ENCODE results near the gene FYN. TPM values are rescaled to one million over a fixed set of nuclear protein-coding genes. Genes with fewer than 3 reads are reported as not detected.
A peak's percentile ranks its signal among the peaks of the same experiment; 100 is the strongest.

Gene FYN
- total RNA-seq, 1 experiment from 2014 or later = 37.8 TPM

GRCh38 chr6:111808493-111808892, 64.8 kb downstream of the FYN start:
- TF ChIP-seq CTCF (IDR thresholded peaks at IDR 0.05; ENCODE audit: unreplicated experiment) = no peak
- no TSS peak for BruUV-seq (replicated peaks)
- Mint-ChIP-seq H3K36me3 (ENCODE audit: insufficient read depth, unreplicated experiment) (peaks cover 6% of the 10 kb centered on the region), H3K27me3 (ENCODE audit: insufficient read depth, unreplicated experiment) (no peaks in the 10 kb centered on the region), H3K4me3 (ENCODE audit: unreplicated experiment) (no peak overlapping the region), H3K27ac (ENCODE audit: low read depth, unreplicated experiment) (no peak overlapping the region), H3K4me1 (ENCODE audit: insufficient read depth, unreplicated experiment) (peaks cover 16% of the 10 kb centered on the region), H3K9me3 (ENCODE audit: unreplicated experiment) (no peaks in the 10 kb centered on the region)
- no peak for DNase-seq (ENCODE audit: unreplicated experiment)
- intact Hi-C loops (cut with micrococcal nuclease) = no loop called here
- CTCF ChIA-PET = no interaction called here
- POLR2A ChIA-PET = no interaction called here

DNA sequence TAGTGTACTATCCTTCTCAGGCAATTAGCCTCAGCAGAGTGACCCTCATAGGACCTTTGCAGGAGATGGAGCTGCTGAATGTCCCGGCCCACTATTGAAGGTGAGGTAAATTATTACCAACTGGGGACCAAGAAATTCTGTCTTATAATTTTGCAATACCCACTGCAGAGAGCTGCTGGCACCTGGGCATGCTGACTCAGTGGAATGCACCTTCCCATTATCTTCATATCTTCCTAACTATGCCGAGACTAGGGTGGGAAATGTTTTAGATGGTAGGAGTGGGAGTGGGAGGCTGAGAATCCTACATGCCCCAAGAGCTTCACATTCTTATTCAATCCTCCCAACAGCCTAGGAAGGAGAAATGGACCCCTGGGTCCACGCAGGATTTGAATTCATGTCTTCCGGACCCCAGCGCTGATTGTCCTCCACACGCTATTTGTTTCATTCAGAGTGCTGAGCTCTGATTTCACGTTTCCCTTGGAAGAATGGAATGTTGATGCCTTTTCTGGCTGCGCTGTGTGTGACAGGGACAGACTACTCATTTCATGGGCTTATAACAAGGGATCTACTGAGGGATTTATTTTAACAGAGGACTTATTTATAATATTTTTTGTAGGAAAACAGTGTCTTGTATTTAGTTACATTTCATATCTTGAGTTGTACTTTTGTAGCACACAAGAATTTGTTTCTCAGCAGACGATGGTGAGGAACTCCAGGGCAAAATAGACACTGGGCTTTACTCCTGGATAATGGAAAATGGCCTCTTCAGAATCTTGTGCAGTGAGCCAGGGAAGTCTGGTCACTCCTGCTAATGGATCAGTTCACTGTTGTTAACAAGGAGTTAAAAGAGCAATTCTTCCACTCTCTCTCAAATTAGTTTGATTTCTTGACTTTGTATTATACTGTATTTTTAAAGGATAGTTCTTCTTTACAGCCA, 66.4 kb downstream of the FYN start:
- DNase-seq (ENCODE audit: unreplicated experiment) = no peak
- Mint-ChIP-seq H3K4me1 (ENCODE audit: insufficient read depth, unreplicated experiment) (peaks cover 4% of the 10 kb centered on the region), H3K27me3 (ENCODE audit: insufficient read depth, unreplicated experiment) (no peaks in the 10 kb centered on the region), H3K27ac (ENCODE audit: low read depth, unreplicated experiment) (no peak overlapping the region), H3K4me3 (ENCODE audit: unreplicated experiment) (no peak overlapping the region), H3K36me3 (ENCODE audit: insufficient read depth, unreplicated experiment) (peaks cover 6% of the 10 kb centered on the region), H3K9me3 (ENCODE audit: unreplicated experiment) (no peaks in the 10 kb centered on the region)
- no peak for TF ChIP-seq CTCF (IDR thresholded peaks at IDR 0.05; ENCODE audit: unreplicated experiment)
- POLR2A ChIA-PET = interaction anchor here (0.6 kb wide), 1 partner anchor 240 kb away, joined by 3 read pairs; no protein-coding TSS in a partner anchor
- no TSS peak for BruUV-seq (replicated peaks)
- intact Hi-C loops (cut with micrococcal nuclease) = no loop called here
- CTCF ChIA-PET = interaction anchor here (0.5 to 1.1 kb wide), 3 partner anchors 17 to 394 kb away, joined by 3 to 4 read pairs (median 3); no protein-coding TSS in a partner anchor

- TF ChIP-seq CTCF (IDR thresholded peaks at IDR 0.05; ENCODE audit: unreplicated experiment) = no peak
- ChIA-PET POLR2A (interaction anchor here (0.6 to 0.8 kb wide), 2 partner anchors 8 to 240 kb away, joined by 3 read pairs; no protein-coding TSS in a partner anchor), CTCF (interaction anchor here (1.0 to 1.1 kb wide), 2 partner anchors 18 to 236 kb away, joined by 3 read pairs; no protein-coding TSS in a partner anchor)
- DNase-seq (ENCODE audit: unreplicated experiment) = no peak
- Mint-ChIP-seq H3K27me3 (ENCODE audit: insufficient read depth, unreplicated experiment) (no peaks in the 10 kb centered on the region), H3K4me1 (ENCODE audit: insufficient read depth, unreplicated experiment) (no peaks in the 10 kb centered on the region), H3K9me3 (ENCODE audit: unreplicated experiment) (no peaks in the 10 kb centered on the region), H3K4me3 (ENCODE audit: unreplicated experiment) (no peak overlapping the region), H3K27ac (ENCODE audit: low read depth, unreplicated experiment) (no peak overlapping the region), H3K36me3 (ENCODE audit: insufficient read depth, unreplicated experiment) (peaks cover 6% of the 10 kb centered on the region)
- BruUV-seq (replicated peaks) = no TSS peak
- intact Hi-C loops (cut with micrococcal nuclease) = no loop called here
Measured at GRCh38 chr6:111806165-111806547, 67.1 kb downstream of the FYN start.

GRCh38 chr6:111805511-111806164, 67.6 kb downstream of the FYN start:
- no peak for TF ChIP-seq CTCF (IDR thresholded peaks at IDR 0.05; ENCODE audit: unreplicated experiment)
- CTCF ChIA-PET = interaction anchor here (0.7 to 1.1 kb wide), 3 partner anchors 18 to 241 kb away, joined by 3 read pairs; no protein-coding TSS in a partner anchor
- DNase-seq (ENCODE audit: unreplicated experiment) = peak; percentile 11
- POLR2A ChIA-PET = interaction anchor here (0.8 kb wide), 1 partner anchor 9 kb away, joined by 3 read pairs; no protein-coding TSS in a partner anchor
- Mint-ChIP-seq H3K9me3 (ENCODE audit: unreplicated experiment) (no peaks in the 10 kb centered on the region), H3K27me3 (ENCODE audit: insufficient read depth, unreplicated experiment) (no peaks in the 10 kb centered on the region), H3K4me3 (ENCODE audit: unreplicated experiment) (no peak overlapping the region), H3K36me3 (ENCODE audit: insufficient read depth, unreplicated experiment) (peaks cover 2% of the 10 kb centered on the region), H3K27ac (ENCODE audit: low read depth, unreplicated experiment) (no peak overlapping the region), H3K4me1 (ENCODE audit: insufficient read depth, unreplicated experiment) (no peaks in the 10 kb centered on the region)
- intact Hi-C loops (cut with micrococcal nuclease) = no loop called here
- no TSS peak for BruUV-seq (replicated peaks)
